ENCODE data around the gene AKIP1.

AKIP1 gene

DNA sequence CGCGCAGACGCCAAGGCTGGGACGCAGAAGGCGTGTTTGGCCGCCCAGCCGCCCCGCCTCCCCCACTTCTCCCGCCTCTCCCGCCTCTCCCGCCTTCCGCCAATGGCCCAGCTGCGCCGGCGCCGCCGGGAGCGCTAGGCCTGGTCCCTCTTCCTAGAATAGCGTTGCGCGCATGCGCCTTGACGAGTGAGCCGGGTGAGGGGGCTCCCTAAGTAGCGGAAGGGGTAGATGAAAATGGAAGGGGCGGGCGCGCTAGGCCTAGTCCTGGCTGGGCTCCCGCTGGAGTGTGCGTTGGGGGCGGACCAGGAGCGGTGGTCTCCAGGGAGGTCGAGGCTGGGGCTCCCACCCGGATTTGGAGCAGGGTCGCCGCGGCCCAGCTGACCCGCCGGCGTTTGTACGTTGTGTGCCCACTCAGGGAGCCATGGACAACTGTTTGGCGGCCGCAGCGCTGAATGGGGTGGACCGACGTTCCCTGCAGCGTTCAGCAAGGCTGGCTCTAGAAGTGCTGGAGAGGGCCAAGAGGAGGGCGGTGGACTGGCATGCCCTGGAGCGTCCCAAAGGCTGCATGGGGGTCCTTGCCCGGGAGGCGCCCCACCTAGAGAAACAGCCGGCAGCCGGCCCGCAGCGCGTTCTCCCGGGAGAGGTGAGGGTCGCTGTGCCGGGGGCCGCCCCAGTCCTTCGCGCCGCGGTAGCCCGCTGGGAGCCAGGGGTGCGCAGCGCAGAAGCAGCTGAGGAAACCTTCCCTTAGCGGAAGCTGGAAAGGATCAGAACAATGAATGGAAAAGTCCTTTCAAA, at the start of gene AKIP1:
Gene AKIP1, plus strand, starts transcription at position 161 of the 795 bp plus-strand sequence. Its CDS starts 261 bp downstream, at position 422.
- peak within 1 kb of the TSS in 4 of 5 donors; percentile 75 to 92 (median 89) for H3K9ac ChIP-seq (ENCODE audit: low read length in 5 of 5)
- peaks cover 0 to 2% (median 0%) of the 10 kb centered on the region in 5 donors for H3K36me3 ChIP-seq (ENCODE audit: control insufficient read depth in 5 of 5, insufficient read depth in 5 of 5, low read length in 5 of 5)
- peaks cover 3 to 43% (median 33%) of the 10 kb centered on the region in 5 donors for H3K4me1 ChIP-seq (ENCODE audit: control insufficient read depth in 5 of 5, insufficient read depth in 5 of 5, low read length in 5 of 5)
- peak within 1 kb of the TSS; percentile 89 for H3K27ac ChIP-seq (ENCODE audit: low read depth, low read length)
- no peaks in the 10 kb centered on the region for H3K27me3 ChIP-seq (ENCODE audit: control insufficient read depth in 5 of 5, insufficient read depth in 4 of 5, low read length in 5 of 5)
- no peaks in the 10 kb centered on the region for H3K9me3 ChIP-seq (ENCODE audit: control insufficient read depth in 5 of 5, low read length in 5 of 5)
- H3K4me3 ChIP-seq (ENCODE audit: low read depth in 1 of 5, low read length in 5 of 5) = peak within 1 kb of the TSS; percentile 82 to 95 (median 87)

DNA sequence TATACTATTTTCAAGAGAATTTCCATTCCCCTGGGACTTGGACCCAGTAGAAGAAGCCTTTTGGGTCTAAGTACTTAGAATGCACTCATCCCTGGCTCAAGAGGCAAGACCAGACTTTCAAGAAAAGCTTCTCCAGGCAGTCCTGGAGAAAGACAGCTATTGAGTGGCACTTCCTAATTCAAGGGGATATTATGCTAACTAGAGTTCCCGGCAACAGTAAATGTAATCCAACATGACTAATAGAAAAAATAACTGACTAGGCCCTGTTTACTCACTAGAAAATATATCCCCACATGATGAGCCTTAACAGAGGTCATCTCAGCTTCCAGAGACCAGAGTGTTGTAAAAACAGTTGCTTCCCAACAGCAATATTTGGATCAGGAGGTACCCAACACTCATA, 47.2 kb upstream of the AKIP1 start:
- Histone ChIP-seq H3K27ac (ENCODE audit: low read depth, low read length) (no peak overlapping the region), H3K4me1 (ENCODE audit: control insufficient read depth in 5 of 5, insufficient read depth in 5 of 5, low read length in 5 of 5) (peaks cover 0 to 16% (median 0%) of the 10 kb centered on the region in 5 donors)

GRCh38 chr11:8865304-8865703, 45.7 kb upstream of the AKIP1 start:
- Histone ChIP-seq H3K4me3 (ENCODE audit: low read depth in 1 of 5, low read length in 5 of 5) (no peak overlapping the region), H3K9me3 (ENCODE audit: control insufficient read depth in 5 of 5, low read length in 5 of 5) (no peaks in the 10 kb centered on the region), H3K4me1 (ENCODE audit: control insufficient read depth in 5 of 5, insufficient read depth in 5 of 5, low read length in 5 of 5) (peaks cover 0 to 21% (median 3%) of the 10 kb centered on the region in 5 donors), H3K9ac (ENCODE audit: low read length in 5 of 5) (no peak overlapping the region), H3K36me3 (ENCODE audit: control insufficient read depth in 5 of 5, insufficient read depth in 5 of 5, low read length in 5 of 5) (no peaks in the 10 kb centered on the region), H3K27me3 (ENCODE audit: control insufficient read depth in 5 of 5, insufficient read depth in 4 of 5, low read length in 5 of 5) (no peaks in the 10 kb centered on the region), H3K27ac (ENCODE audit: low read depth, low read length) (no peak overlapping the region)

More for the DNA sequence above, 47.2 kb upstream of the AKIP1 start:
- no peak overlapping the region for H3K9ac ChIP-seq (ENCODE audit: low read length in 5 of 5)
- no peaks in the 10 kb centered on the region for H3K9me3 ChIP-seq (ENCODE audit: control insufficient read depth in 5 of 5, low read length in 5 of 5)
- no peak overlapping the region for H3K4me3 ChIP-seq (ENCODE audit: low read depth in 1 of 5, low read length in 5 of 5)
- H3K36me3 ChIP-seq (ENCODE audit: control insufficient read depth in 5 of 5, insufficient read depth in 5 of 5, low read length in 5 of 5) = no peaks in the 10 kb centered on the region
- H3K27me3 ChIP-seq (ENCODE audit: control insufficient read depth in 5 of 5, insufficient read depth in 4 of 5, low read length in 5 of 5) = no peaks in the 10 kb centered on the region

DNA sequence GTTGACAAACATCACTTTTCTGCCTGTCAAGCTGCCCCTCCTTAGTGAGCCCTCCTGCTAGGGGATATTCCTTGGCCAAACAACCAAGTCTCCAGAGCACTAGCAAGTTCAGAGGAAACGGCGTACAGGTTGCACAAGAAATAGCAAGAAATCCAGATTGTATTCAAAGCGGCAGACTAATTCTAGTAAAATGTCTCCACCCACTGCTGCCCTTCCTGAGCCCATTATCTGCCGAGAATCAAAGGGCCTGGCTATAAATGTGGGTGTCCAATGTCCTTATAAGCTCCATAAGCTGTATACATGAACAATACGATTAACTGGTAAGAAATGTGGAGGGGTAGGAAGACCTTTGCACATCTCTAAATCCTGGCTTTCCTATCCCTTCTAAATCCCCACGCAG, 44.0 kb upstream of the AKIP1 start:
- Histone ChIP-seq H3K4me3 (ENCODE audit: low read depth in 1 of 5, low read length in 5 of 5) (no peak overlapping the region), H3K4me1 (ENCODE audit: control insufficient read depth in 5 of 5, insufficient read depth in 5 of 5, low read length in 5 of 5) (peaks cover 0 to 24% (median 12%) of the 10 kb centered on the region in 5 donors), H3K27me3 (ENCODE audit: control insufficient read depth in 5 of 5, insufficient read depth in 4 of 5, low read length in 5 of 5) (no peaks in the 10 kb centered on the region), H3K9ac (ENCODE audit: low read length in 5 of 5) (no peak overlapping the region), H3K27ac (ENCODE audit: low read depth, low read length) (no peak overlapping the region), H3K9me3 (ENCODE audit: control insufficient read depth in 5 of 5, low read length in 5 of 5) (no peaks in the 10 kb centered on the region), H3K36me3 (ENCODE audit: control insufficient read depth in 5 of 5, insufficient read depth in 5 of 5, low read length in 5 of 5) (no peaks in the 10 kb centered on the region)

DNA sequence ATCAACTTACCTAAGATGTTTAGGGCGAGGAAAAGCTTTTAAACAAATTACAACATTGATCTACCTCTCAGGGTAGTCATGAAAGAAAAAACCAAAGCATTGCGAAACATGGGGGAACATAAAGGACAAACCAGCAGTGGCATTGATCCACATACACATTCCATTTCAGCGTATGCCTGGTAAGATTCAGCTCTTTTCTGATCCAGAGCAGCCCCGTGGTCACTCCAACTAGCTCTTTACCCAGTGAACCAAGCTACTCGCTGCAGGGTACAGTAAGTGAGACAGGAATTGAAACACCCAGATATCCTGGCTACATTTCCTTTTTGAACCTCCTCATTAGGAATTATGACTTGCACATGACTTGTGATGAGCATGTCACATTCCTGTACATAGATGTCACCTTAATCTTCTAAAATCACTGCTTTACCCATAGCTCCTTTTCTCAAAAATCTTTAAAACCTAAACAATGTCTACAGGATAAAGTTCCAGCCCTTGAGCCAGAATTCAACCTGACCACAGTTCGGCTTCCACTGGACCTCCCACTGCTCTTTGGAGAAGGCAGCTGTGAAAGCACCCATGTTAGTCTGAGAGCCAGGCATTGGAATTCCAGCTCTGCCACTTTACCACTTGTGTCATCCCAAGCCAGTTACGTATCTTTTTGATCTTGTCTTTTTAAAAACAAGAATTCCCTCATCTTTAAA, 42.9 kb upstream of the AKIP1 start:
- no peaks in the 10 kb centered on the region for H3K9me3 ChIP-seq (ENCODE audit: control insufficient read depth in 5 of 5, low read length in 5 of 5)
- H3K27me3 ChIP-seq (ENCODE audit: control insufficient read depth in 5 of 5, insufficient read depth in 4 of 5, low read length in 5 of 5) = no peaks in the 10 kb centered on the region
- no peak overlapping the region for H3K27ac ChIP-seq (ENCODE audit: low read depth, low read length)
- no peak overlapping the region for H3K4me3 ChIP-seq (ENCODE audit: low read depth in 1 of 5, low read length in 5 of 5)
- no peaks in the 10 kb centered on the region for H3K36me3 ChIP-seq (ENCODE audit: control insufficient read depth in 5 of 5, insufficient read depth in 5 of 5, low read length in 5 of 5)
- no peak overlapping the region for H3K9ac ChIP-seq (ENCODE audit: low read length in 5 of 5)
- H3K4me1 ChIP-seq (ENCODE audit: control insufficient read depth in 5 of 5, insufficient read depth in 5 of 5, low read length in 5 of 5) = peaks cover 0 to 24% (median 13%) of the 10 kb centered on the region in 5 donors

DNA sequence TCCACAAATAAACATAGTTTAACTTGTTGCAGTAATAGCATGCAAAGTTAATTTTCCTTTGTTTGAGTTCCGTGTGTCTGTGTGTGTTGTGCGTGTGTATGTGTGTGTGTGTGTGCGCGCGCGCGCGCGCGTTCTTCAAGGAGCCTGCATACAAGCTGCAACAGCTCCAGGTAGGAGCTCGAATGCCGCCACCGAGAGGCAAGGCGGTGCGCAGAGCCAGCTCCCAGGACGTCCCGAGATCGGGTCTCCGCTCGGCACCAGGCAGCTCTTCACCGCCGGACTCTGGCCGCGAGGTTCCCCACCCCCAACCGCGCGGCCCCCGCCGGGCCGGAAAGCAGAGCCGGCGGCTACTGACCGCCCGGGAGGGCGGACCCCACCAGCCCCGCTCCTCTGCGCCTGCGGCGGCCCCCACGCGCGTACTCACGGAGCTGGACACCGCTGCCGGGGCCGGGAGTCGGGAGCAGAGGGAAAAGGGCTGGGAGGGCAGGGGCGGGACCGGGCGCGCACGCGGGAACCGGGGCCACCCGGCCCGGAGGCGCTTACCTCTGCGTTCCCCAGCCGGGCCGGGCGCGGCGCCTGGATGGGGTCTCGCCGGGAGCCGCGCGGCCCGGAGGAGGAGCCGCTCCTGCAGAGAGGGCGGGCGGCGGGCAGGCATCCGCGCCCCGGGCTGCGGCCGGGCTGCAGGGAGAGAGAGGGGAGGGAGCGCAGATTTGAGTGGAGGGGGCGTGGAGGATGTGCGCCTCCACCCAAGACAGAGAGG, 40.4 kb upstream of the AKIP1 start:
- no peaks in the 10 kb centered on the region for H3K36me3 ChIP-seq (ENCODE audit: control insufficient read depth in 5 of 5, insufficient read depth in 5 of 5, low read length in 5 of 5)
- peak overlapping the region in 4 of 5 donors; percentile 35 to 76 (median 66) for H3K9ac ChIP-seq (ENCODE audit: low read length in 5 of 5)
- no peaks in the 10 kb centered on the region for H3K27me3 ChIP-seq (ENCODE audit: control insufficient read depth in 5 of 5, insufficient read depth in 4 of 5, low read length in 5 of 5)
- no peaks in the 10 kb centered on the region for H3K9me3 ChIP-seq (ENCODE audit: control insufficient read depth in 5 of 5, low read length in 5 of 5)
- H3K4me3 ChIP-seq (ENCODE audit: low read depth in 1 of 5, low read length in 5 of 5) = peak overlapping the region; percentile 26 to 80 (median 72)
- H3K27ac ChIP-seq (ENCODE audit: low read depth, low read length) = peak overlapping the region; percentile 37
- peaks cover 0 to 20% (median 13%) of the 10 kb centered on the region in 5 donors for H3K4me1 ChIP-seq (ENCODE audit: control insufficient read depth in 5 of 5, insufficient read depth in 5 of 5, low read length in 5 of 5)

GRCh38 chr11:8871171-8871775, 39.7 kb upstream of the AKIP1 start:
- Histone ChIP-seq H3K4me3 (ENCODE audit: low read depth in 1 of 5, low read length in 5 of 5) (peak overlapping the region; percentile 58 to 80 (median 72)), H3K36me3 (ENCODE audit: control insufficient read depth in 5 of 5, insufficient read depth in 5 of 5, low read length in 5 of 5) (no peaks in the 10 kb centered on the region), H3K27ac (ENCODE audit: low read depth, low read length) (peak overlapping the region; percentile 37), H3K27me3 (ENCODE audit: control insufficient read depth in 5 of 5, insufficient read depth in 4 of 5, low read length in 5 of 5) (no peaks in the 10 kb centered on the region), H3K4me1 (ENCODE audit: control insufficient read depth in 5 of 5, insufficient read depth in 5 of 5, low read length in 5 of 5) (peaks cover 0 to 20% (median 13%) of the 10 kb centered on the region in 5 donors), H3K9me3 (ENCODE audit: control insufficient read depth in 5 of 5, low read length in 5 of 5) (no peaks in the 10 kb centered on the region), H3K9ac (ENCODE audit: low read length in 5 of 5) (peak overlapping the region in 1 of 5 donors; percentile 64)

DNA sequence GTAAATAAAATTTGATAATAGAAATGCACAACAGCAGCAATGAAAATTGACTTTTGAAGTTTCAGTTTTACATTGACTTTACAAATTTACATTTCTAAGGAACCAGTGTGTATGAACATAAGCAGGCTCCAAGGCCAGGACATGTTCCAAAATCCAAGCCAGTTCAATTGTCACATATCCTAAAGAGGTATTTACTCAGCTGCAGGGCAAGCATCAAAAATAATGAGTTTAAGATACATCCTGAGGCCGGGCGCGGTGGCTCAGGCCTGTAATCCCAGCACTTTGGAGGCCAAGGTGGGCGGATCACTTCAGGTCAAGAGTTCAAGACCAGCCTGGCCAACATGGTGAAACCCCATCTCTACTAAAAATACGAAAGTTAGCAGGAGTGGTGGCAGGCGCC, 39.0 kb upstream of the AKIP1 start:
- Histone ChIP-seq H3K4me3 (ENCODE audit: low read depth in 1 of 5, low read length in 5 of 5) (peak overlapping the region in 1 of 5 donors; percentile 58), H3K27me3 (ENCODE audit: control insufficient read depth in 5 of 5, insufficient read depth in 4 of 5, low read length in 5 of 5) (no peaks in the 10 kb centered on the region)

DNA sequence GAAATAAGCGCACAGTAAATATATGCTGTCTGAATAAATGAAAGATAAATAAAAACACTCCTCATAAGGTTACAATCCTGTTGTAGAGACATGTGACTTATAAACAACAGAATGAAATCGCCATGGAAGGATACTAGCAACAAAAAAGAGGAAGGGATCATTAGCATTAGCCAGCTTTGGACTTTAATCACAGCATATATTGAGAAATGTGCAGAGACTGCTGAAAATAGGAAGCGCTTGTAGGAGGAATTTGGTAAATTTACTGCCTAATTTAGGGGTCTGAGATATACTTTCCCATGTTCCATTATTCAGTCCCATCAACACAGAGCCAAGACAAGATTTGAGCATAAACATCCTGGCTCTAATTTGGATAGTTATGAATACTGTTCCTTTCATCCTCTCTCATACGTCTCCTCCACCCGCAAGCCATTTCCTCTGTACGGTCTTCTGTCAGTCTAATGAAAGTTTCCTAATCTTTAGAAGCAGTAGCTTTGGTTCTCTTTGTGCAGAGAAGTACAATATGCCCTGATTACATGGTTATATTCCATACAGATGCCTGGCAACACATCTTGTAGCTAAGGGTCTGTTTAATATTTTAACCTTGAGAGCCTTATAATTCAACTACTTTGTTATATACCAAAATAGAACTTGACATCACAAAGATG, 37.1 kb upstream of the AKIP1 start:
- H3K4me1 ChIP-seq (ENCODE audit: control insufficient read depth in 5 of 5, insufficient read depth in 5 of 5, low read length in 5 of 5) = peaks cover 0 to 20% (median 10%) of the 10 kb centered on the region in 5 donors
- no peak overlapping the region for H3K27ac ChIP-seq (ENCODE audit: low read depth, low read length)
- H3K36me3 ChIP-seq (ENCODE audit: control insufficient read depth in 5 of 5, insufficient read depth in 5 of 5, low read length in 5 of 5) = no peaks in the 10 kb centered on the region
- no peaks in the 10 kb centered on the region for H3K9me3 ChIP-seq (ENCODE audit: control insufficient read depth in 5 of 5, low read length in 5 of 5)
- H3K27me3 ChIP-seq (ENCODE audit: control insufficient read depth in 5 of 5, insufficient read depth in 4 of 5, low read length in 5 of 5) = no peaks in the 10 kb centered on the region
- no peak overlapping the region for H3K9ac ChIP-seq (ENCODE audit: low read length in 5 of 5)
- H3K4me3 ChIP-seq (ENCODE audit: low read depth in 1 of 5, low read length in 5 of 5) = no peak overlapping the region

More for the DNA sequence above, 39.0 kb upstream of the AKIP1 start:
- Histone ChIP-seq H3K27ac (ENCODE audit: low read depth, low read length) (no peak overlapping the region), H3K9me3 (ENCODE audit: control insufficient read depth in 5 of 5, low read length in 5 of 5) (no peaks in the 10 kb centered on the region), H3K9ac (ENCODE audit: low read length in 5 of 5) (no peak overlapping the region), H3K36me3 (ENCODE audit: control insufficient read depth in 5 of 5, insufficient read depth in 5 of 5, low read length in 5 of 5) (no peaks in the 10 kb centered on the region), H3K4me1 (ENCODE audit: control insufficient read depth in 5 of 5, insufficient read depth in 5 of 5, low read length in 5 of 5) (peaks cover 0 to 20% (median 13%) of the 10 kb centered on the region in 5 donors)

All from subcutaneous abdominal adipose tissue (tissue), 5 donors.